Measurements from ENCODE around the gene SHBG. TPM values are rescaled to one million over a fixed set of nuclear protein-coding genes. Genes with fewer than 3 reads are reported as not detected.
"Not testable (repeated sequence)": the region's sequence is repeated elsewhere in the genome, so short reads cannot be mapped to it uniquely, and the experiment has no call there.

The SHBG gene
- total and polyA plus RNA-seq, 4 experiments from 2014 or later: not detected

DNA sequence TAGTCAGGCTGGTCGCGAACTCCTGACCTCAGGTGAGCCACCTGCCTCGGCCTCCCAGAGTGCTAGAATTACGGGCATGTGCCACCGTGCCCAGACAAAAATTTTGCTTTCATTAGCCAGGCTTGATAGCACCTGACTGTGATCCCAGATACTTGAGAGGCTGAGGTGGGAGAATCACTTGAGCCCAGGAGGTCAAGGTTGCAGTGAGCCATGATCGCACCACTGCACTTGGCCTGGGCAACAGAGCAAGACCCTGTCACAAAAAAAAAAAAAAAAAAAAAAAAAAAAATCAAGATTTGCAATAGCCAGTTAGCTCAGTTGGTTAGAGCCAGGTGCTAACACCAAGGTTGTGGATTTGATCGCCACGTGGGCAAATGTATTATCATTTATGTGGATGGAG lies 9.1 kb upstream of the SHBG start:
- POLR2A ChIA-PET (ENCODE audit: partially characterized antibody): no interaction called here
- H3K4me3 Mint-ChIP-seq: no peak overlapping the region

DNA sequence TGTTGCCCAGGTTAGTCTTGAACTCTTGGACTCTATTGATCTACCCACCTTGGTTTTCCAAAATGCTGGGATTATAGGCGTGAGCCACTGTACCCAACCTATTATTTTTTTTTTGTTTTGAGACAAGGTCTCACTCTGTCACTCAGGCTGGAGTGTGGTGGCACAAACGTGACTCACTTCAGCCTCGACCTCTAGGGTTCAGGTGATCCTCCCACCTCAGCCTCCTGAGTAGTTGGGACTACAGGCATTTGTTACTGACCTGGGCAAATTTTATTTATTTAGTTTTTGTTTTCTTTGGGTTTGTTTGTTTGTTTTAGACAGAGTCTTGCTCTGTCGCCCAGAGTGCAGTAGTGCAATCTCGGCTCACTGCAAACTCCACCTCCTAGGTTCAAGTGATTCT lies 6.3 kb upstream of the SHBG start:
- Mint-ChIP-seq H3K4me3 (no peak overlapping the region), H3K9me3 (no peaks in the 10 kb centered on the region), H3K36me3 (peaks cover 0 to 6% of the 10 kb centered on the region in 2 donors), H3K4me1 (peaks cover 3 to 20% (median 11%) of the 10 kb centered on the region in 4 donors), H3K27me3 (no peaks in the 10 kb centered on the region), H3K27ac (no peak overlapping the region)
- intact Hi-C loops (cut with micrococcal nuclease): no loop called here
- Histone ChIP-seq H3K27me3 (ENCODE audit: insufficient read depth, low read length) (no peaks in the 10 kb centered on the region), H3K4me1 (ENCODE audit: insufficient read depth, low read length) (peaks cover 13% of the 10 kb centered on the region), H3K36me3 (ENCODE audit: insufficient read depth, low read length) (no peaks in the 10 kb centered on the region), H3K4me3 (ENCODE audit: low read length in 2 of 2) (no peak overlapping the region), H3K9me3 (ENCODE audit: control insufficient read depth in 1 of 2, low read length in 2 of 2) (no peaks in the 10 kb centered on the region), H3K27ac (ENCODE audit: low read depth, low read length) (no peak overlapping the region)
- ChIA-PET POLR2A (ENCODE audit: partially characterized antibody) (interaction anchor here (1.0 kb wide), 1 partner anchor 9 kb away, joined by 3 read pairs; the partner anchor contains the start of gene FXR2), CTCF (ENCODE audit: partially characterized antibody) (interaction anchor here (1.7 kb wide), 1 partner anchor 64 kb away, joined by 4 read pairs; the partner anchor contains the start of gene TP53)
- no peak for DNase-seq

More for the DNA sequence above, 9.1 kb upstream of the SHBG start:
- no peak overlapping the region for H3K27ac ChIP-seq (ENCODE audit: low read depth, low read length)
- H3K4me3 ChIP-seq (ENCODE audit: low read length in 2 of 2): no peak overlapping the region
- H3K9me3 Mint-ChIP-seq: no peaks in the 10 kb centered on the region
- H3K27me3 Mint-ChIP-seq: no peaks in the 10 kb centered on the region
- H3K4me1 ChIP-seq (ENCODE audit: insufficient read depth, low read length): no peaks in the 10 kb centered on the region
- H3K36me3 ChIP-seq (ENCODE audit: insufficient read depth, low read length): no peaks in the 10 kb centered on the region
- no peak overlapping the region for H3K27ac Mint-ChIP-seq
- no peak for DNase-seq
- CTCF ChIA-PET (ENCODE audit: partially characterized antibody): no interaction called here
- no peaks in the 10 kb centered on the region for H3K36me3 Mint-ChIP-seq
- no peaks in the 10 kb centered on the region for H3K27me3 ChIP-seq (ENCODE audit: insufficient read depth, low read length)
- H3K9me3 ChIP-seq (ENCODE audit: control insufficient read depth in 1 of 2, low read length in 2 of 2): no peaks in the 10 kb centered on the region
- H3K4me1 Mint-ChIP-seq: no peaks in the 10 kb centered on the region
- intact Hi-C loops (cut with micrococcal nuclease): no loop called here

DNA sequence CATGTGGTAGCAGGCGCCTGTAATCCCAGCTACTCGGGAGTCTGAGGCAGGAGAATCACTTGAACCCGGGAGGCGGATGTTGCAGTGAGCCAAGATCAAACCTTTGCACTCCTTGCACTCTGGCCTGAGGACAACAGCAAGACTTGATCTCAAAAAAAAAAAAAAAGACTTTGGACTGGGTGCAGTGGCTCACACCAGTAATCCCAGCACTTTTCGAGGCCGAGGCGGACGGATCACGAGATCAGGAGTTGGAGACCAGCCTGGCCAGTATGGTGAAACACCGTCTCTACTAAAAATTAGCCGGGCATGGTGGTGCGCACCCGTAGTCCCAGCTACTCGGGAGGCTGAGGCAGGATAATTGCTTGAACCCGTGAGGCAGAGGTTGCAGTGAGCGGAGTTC lies 4.2 kb upstream of the SHBG start:
- H3K27ac ChIP-seq (ENCODE audit: low read depth, low read length); H3K27me3 ChIP-seq (ENCODE audit: insufficient read depth, low read length); H3K9me3 ChIP-seq (ENCODE audit: control insufficient read depth in 1 of 2, low read length in 2 of 2); H3K36me3 Mint-ChIP-seq; DNase-seq; intact Hi-C loops (cut with micrococcal nuclease); H3K36me3 ChIP-seq (ENCODE audit: insufficient read depth, low read length); H3K27me3 Mint-ChIP-seq; H3K27ac Mint-ChIP-seq; H3K4me3 ChIP-seq (ENCODE audit: low read length in 2 of 2); H3K9me3 Mint-ChIP-seq: not testable (repeated sequence)
- peak overlapping the region in 2 of 8 donors; percentile 45 to 93 for H3K4me3 Mint-ChIP-seq
- ChIA-PET CTCF (ENCODE audit: partially characterized antibody) (interaction anchor here (1.1 to 2.9 kb wide), 3 partner anchors 10 to 62 kb away, joined by 3 to 28 read pairs (median 5); partner anchors contain the start of genes FXR2, TP53 and WRAP53), POLR2A (ENCODE audit: partially characterized antibody) (interaction anchor here (3.1 to 3.8 kb wide), 2 partner anchors 11 to 61 kb away, joined by 46 to 84 read pairs; partner anchors contain the start of genes FXR2, TP53 and WRAP53)
- H3K4me1 Mint-ChIP-seq: peaks cover 4 to 20% (median 11%) of the 10 kb centered on the region in 4 donors
- peaks cover 13% of the 10 kb centered on the region for H3K4me1 ChIP-seq (ENCODE audit: insufficient read depth, low read length)

DNA sequence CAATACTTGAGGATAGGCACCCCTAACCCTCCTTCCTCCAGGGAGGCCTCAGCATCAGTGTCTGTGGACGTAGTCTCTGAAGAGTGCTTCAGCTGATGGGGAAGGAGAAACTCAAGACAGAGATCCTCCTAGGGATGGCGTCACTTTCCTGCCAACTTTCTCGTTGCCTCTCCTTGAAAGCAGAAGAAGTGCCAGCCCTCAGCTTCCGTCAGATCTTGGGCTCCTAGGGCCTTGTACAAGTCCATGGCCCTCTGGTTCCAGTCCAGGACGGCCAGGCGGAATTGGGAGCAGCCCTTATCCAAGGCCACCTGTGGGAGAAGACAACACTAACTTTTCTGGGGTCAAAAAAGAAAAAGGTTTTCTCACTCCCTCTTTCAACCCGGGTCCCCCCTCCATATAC lies 3.6 kb upstream of the SHBG start:
- H3K36me3 Mint-ChIP-seq: peaks cover 0 to 6% of the 10 kb centered on the region in 2 donors
- H3K4me3 Mint-ChIP-seq: peak overlapping the region; percentile 38 to 95 (median 92)
- Histone ChIP-seq H3K27me3 (ENCODE audit: insufficient read depth, low read length) (no peaks in the 10 kb centered on the region), H3K36me3 (ENCODE audit: insufficient read depth, low read length) (no peaks in the 10 kb centered on the region), H3K9me3 (ENCODE audit: control insufficient read depth in 1 of 2, low read length in 2 of 2) (no peaks in the 10 kb centered on the region), H3K4me3 (ENCODE audit: low read length in 2 of 2) (no peak overlapping the region), H3K4me1 (ENCODE audit: insufficient read depth, low read length) (peaks cover 13% of the 10 kb centered on the region), H3K27ac (ENCODE audit: low read depth, low read length) (no peak overlapping the region)
- H3K4me1 Mint-ChIP-seq: peaks cover 4 to 20% (median 11%) of the 10 kb centered on the region in 4 donors
- ChIA-PET CTCF (ENCODE audit: partially characterized antibody) (interaction anchor here (1.1 to 2.9 kb wide), 6 partner anchors 10 to 108 kb away, joined by 3 to 28 read pairs (median 6); partner anchors contain the start of genes FXR2, TP53 and WRAP53), POLR2A (ENCODE audit: partially characterized antibody) (interaction anchor here (1.0 to 3.8 kb wide), 7 partner anchors 12 to 171 kb away, joined by 3 to 84 read pairs (median 18); partner anchors contain the start of genes FXR2, MPDU1, POLR2A and SOX15)
- peak overlapping the region in 2 of 7 donors; percentile 70 to 75 for H3K27ac Mint-ChIP-seq
- no peak for DNase-seq
- no peaks in the 10 kb centered on the region for H3K27me3 Mint-ChIP-seq
- intact Hi-C loops (cut with micrococcal nuclease): no loop called here
- H3K9me3 Mint-ChIP-seq: no peaks in the 10 kb centered on the region

DNA sequence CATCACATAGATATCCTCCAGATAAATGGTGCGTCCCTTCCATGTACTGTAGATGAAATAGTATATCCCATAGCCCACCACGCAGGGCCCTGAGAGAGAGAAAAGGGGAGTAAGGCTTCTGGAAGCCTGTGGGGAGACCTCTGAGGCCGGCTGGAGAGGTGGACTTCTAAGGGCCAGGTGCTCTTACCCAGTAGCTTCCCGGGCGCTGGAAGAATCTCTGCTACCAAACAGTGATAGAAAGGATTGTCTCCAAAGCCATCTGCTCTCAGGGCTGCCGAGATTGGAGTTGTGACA lies 3.0 kb upstream of the SHBG start:
- H3K36me3 Mint-ChIP-seq: peaks cover 0 to 6% of the 10 kb centered on the region in 2 donors
- H3K4me3 Mint-ChIP-seq: peak overlapping the region; percentile 91 to 95 (median 93)
- DNase-seq: no peak
- H3K27ac ChIP-seq (ENCODE audit: low read depth, low read length): peak overlapping the region; percentile 82
- peak overlapping the region; percentile 76 to 82 for H3K4me3 ChIP-seq (ENCODE audit: low read length in 2 of 2)
- no peaks in the 10 kb centered on the region for H3K9me3 Mint-ChIP-seq
- H3K27me3 ChIP-seq (ENCODE audit: insufficient read depth, low read length): no peaks in the 10 kb centered on the region
- peaks cover 4 to 20% (median 11%) of the 10 kb centered on the region in 4 donors for H3K4me1 Mint-ChIP-seq
- peak overlapping the region; percentile 75 to 96 (median 91) for H3K27ac Mint-ChIP-seq
- H3K4me1 ChIP-seq (ENCODE audit: insufficient read depth, low read length): peaks cover 13% of the 10 kb centered on the region
- no peaks in the 10 kb centered on the region for H3K9me3 ChIP-seq (ENCODE audit: control insufficient read depth in 1 of 2, low read length in 2 of 2)
- H3K27me3 Mint-ChIP-seq: no peaks in the 10 kb centered on the region
- ChIA-PET CTCF (ENCODE audit: partially characterized antibody) (interaction anchor here (0.9 to 2.9 kb wide), 8 partner anchors 10 to 109 kb away, joined by 3 to 28 read pairs (median 4); partner anchors contain the start of genes FXR2, TP53 and WRAP53), POLR2A (ENCODE audit: partially characterized antibody) (interaction anchor here (1.0 to 3.8 kb wide), 13 partner anchors 13 to 669 kb away, joined by 3 to 84 read pairs (median 8); partner anchors contain the start of genes ATP1B2, CD68, FXR2 and MPDU1)
- intact Hi-C loops (cut with micrococcal nuclease): loop anchor here (1.0 kb wide), 2 partner anchors 12 to 59 kb away; no protein-coding TSS in a partner anchor
- H3K36me3 ChIP-seq (ENCODE audit: insufficient read depth, low read length): no peaks in the 10 kb centered on the region

DNA sequence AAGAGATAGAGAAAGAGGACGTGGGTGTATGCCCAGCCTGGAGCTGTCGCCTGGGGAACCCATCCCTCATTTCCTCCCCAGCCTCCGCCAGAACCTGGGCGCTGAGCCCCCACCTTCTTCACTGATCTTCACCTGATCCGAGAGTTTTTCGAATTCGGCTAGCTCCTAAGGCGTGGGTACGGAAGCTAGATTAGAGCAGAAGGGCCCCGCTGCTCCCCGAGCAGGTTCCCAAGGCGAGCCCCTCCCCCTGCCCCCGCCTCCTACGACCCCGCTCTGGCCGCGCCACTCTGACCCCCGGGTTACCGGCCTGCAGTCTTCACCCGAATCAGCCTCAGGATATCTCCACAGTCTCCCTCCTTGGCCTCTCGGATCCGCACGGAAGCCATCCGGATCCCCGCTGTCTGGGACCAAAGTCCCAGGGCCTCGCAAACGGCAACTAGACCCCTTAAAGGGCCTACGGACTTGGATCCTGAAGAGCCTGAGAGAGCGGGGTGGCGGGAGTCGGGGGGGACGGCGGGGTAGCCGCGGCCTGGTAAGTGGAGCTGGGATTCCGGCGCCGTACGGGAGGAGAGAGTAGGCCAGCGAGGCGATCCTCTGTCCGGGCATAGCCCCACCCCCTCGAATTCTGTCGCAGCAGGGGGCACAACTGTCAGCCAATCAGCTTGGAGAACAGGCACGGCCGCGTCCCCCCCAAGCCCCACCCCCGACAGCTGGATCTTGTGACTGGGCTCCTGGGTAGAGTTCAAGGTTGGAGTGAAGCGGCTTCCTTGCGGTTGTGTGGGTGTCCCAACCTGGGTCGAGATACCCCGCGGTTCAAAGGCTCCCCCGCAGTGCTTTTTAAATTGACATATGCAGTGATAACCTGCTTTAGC lies 2.4 kb upstream of the SHBG start, which contains the start of gene SAT2:
TSS of gene SAT2 (minus strand) at position 572 of the 872 bp plus-strand sequence. CDS start at position 386, 186 bp downstream.
- H3K36me3 Mint-ChIP-seq: peaks cover 0 to 6% of the 10 kb centered on the region in 2 donors
- CTCF ChIA-PET (ENCODE audit: partially characterized antibody): interaction anchor here (0.9 to 2.9 kb wide), 8 partner anchors 9 to 109 kb away, joined by 3 to 28 read pairs (median 4); partner anchors contain the start of genes FXR2, TP53 and WRAP53
- DNase-seq: peak; percentile 73 to 88 (median 75)
- peak within 1 kb of the TSS; percentile 91 to 95 (median 93) for H3K4me3 Mint-ChIP-seq
- H3K4me1 ChIP-seq (ENCODE audit: insufficient read depth, low read length): peaks cover 13% of the 10 kb centered on the region
- peak within 1 kb of the TSS; percentile 76 to 82 for H3K4me3 ChIP-seq (ENCODE audit: low read length in 2 of 2)
- peak within 1 kb of the TSS; percentile 82 for H3K27ac ChIP-seq (ENCODE audit: low read depth, low read length)
- H3K9me3 Mint-ChIP-seq: no peaks in the 10 kb centered on the region
- H3K27me3 ChIP-seq (ENCODE audit: insufficient read depth, low read length): no peaks in the 10 kb centered on the region
- no peaks in the 10 kb centered on the region for H3K9me3 ChIP-seq (ENCODE audit: control insufficient read depth in 1 of 2, low read length in 2 of 2)
- intact Hi-C loops (cut with micrococcal nuclease): loop anchor here (1.0 kb wide), 2 partner anchors 12 to 59 kb away; no protein-coding TSS in a partner anchor
- peaks cover 4 to 20% (median 14%) of the 10 kb centered on the region in 4 donors for H3K4me1 Mint-ChIP-seq
- no peaks in the 10 kb centered on the region for H3K36me3 ChIP-seq (ENCODE audit: insufficient read depth, low read length)
- peak within 1 kb of the TSS; percentile 75 to 96 (median 91) for H3K27ac Mint-ChIP-seq
- H3K27me3 Mint-ChIP-seq: no peaks in the 10 kb centered on the region
- POLR2A ChIA-PET (ENCODE audit: partially characterized antibody): interaction anchor here (0.7 to 3.8 kb wide), 19 partner anchors 11 to 668 kb away, joined by 3 to 84 read pairs (median 4); partner anchors contain the start of genes ATP1B2, CD68, FXR2 and MPDU1
